Karpas-422 (cell line): ENCODE results near the gene ENO3. TPM values are rescaled to one million over a fixed set of nuclear protein-coding genes. Genes with fewer than 3 reads are reported as not detected.

Source experiments
- small RNA-seq: library from RNA; depleted of rRNA; stranded (forward); fragments of <200 nt; gene quantifications from one replicate; pipeline ENCODE3, GENCODE V24; 2014
- total RNA-seq: library from RNA; depleted of rRNA; stranded (reverse); fragments of >200 nt; shearing (Covaris generic); gene quantifications from 2 replicates; pipeline ENCODE4 v1.2.3, GENCODE V29; 2014; ENCODE audit warnings: low replicate concordance; rRNA removed

The ENO3 gene
- total RNA-seq, 1 experiment from 2014 or later = 31.1 TPM

Small RNA genes within 50 kb of the gene (small RNA-seq; reads per million reads assigned to genes)
- gene MIR6864 (0.16 reads per million), gene MIR6865 (not detected)

Other genes starting within 250 kb of the ENO3 start
- gene PELP1, start 247.0 kb upstream of the ENO3 start, total RNA-seq = 27.7 and 34.6 TPM in 2 replicates
- gene ARRB2, start 240.5 kb upstream of the ENO3 start, total RNA-seq = 19.1 and 53.9 TPM in 2 replicates
- gene MED11, start 219.7 kb upstream of the ENO3 start, total RNA-seq = 20.3 and 21.0 TPM in 2 replicates
- gene ZMYND15, start 211.3 kb upstream of the ENO3 start, total RNA-seq = not detected in 2 replicates
- 1.3 and 2.2 TPM in 2 replicates for gene CXCL16, start 211.2 kb upstream of the ENO3 start, total RNA-seq
- gene TM4SF5, start 179.2 kb upstream of the ENO3 start, total RNA-seq = not detected in 2 replicates
- not detected in 2 replicates for gene VMO1, start 164.8 kb upstream of the ENO3 start, total RNA-seq
- not detected in 2 replicates for gene GLTPD2, start 162.2 kb upstream of the ENO3 start, total RNA-seq
- 118 and 168 TPM in 2 replicates for gene PSMB6, start 155.0 kb upstream of the ENO3 start, total RNA-seq
- gene PLD2, start 144.0 kb upstream of the ENO3 start, total RNA-seq = 13.1 and 23.3 TPM in 2 replicates
- gene MINK1, start 117.8 kb upstream of the ENO3 start, total RNA-seq = 28.7 and 56.6 TPM in 2 replicates
- gene C17orf107, start 51.6 kb upstream of the ENO3 start, total RNA-seq = 0.26 and 0.43 TPM in 2 replicates
- 0.11 and 0.22 TPM in 2 replicates for gene CHRNE, start 48.0 kb upstream of the ENO3 start, total RNA-seq
- not detected in 2 replicates for gene GP1BA, start 18.8 kb upstream of the ENO3 start, total RNA-seq
- gene SLC25A11, start 11.1 kb upstream of the ENO3 start, total RNA-seq = 79.0 and 79.1 TPM in 2 replicates
- 49.9 and 50.5 TPM in 2 replicates for gene RNF167, start 10.9 kb upstream of the ENO3 start, total RNA-seq
- gene PFN1, start 2.6 kb upstream of the ENO3 start, total RNA-seq = 748 and 1,567 TPM in 2 replicates
- 24.6 and 40.7 TPM in 2 replicates for gene SPAG7, start 16.7 kb downstream of the ENO3 start, total RNA-seq
- 9.5 and 15.6 TPM in 2 replicates for gene CAMTA2, start 36.6 kb downstream of the ENO3 start, total RNA-seq
- not detected in 2 replicates for gene INCA1, start 46.4 kb downstream of the ENO3 start, total RNA-seq
- gene KIF1C, start 46.8 kb downstream of the ENO3 start, total RNA-seq = 10.2 and 19.0 TPM in 2 replicates
- gene SLC52A1, start 84.3 kb downstream of the ENO3 start, total RNA-seq = not detected in 2 replicates
- 0.63 and 0.72 TPM in 2 replicates for gene ZFP3, start 127.3 kb downstream of the ENO3 start, total RNA-seq
- gene ZNF232, start 160.8 kb downstream of the ENO3 start, total RNA-seq = 11.3 and 19.7 TPM in 2 replicates
- not detected in 2 replicates for gene USP6, start 164.9 kb downstream of the ENO3 start, total RNA-seq
- gene ZNF594, start 240.7 kb downstream of the ENO3 start, total RNA-seq = 14.5 and 23.0 TPM in 2 replicates